Esophagus muscularis mucosa (tissue), 4 donors: ENCODE results near the gene RNFT2.
"Not testable (repeated sequence)": the region's sequence is repeated elsewhere in the genome, so short reads cannot be mapped to it uniquely, and the experiment has no call there.

Source experiments
- CTCF ChIP-seq, 3 experiments: fragments of 200-600 bp in 2 of 3; fragments of 450-650 bp in 1 of 3; sonication (generic) in 2 of 3; IDR thresholded peaks; one replicate each; pipeline ENCODE4 v1.5.1; 2017 to 2019; ENCODE audit warnings: antibody characterized with exemption in 3 of 3, mild to moderate bottlenecking in 2 of 3, moderate library complexity in 1 of 3
- EP300 ChIP-seq: sonication (generic); formaldehyde crosslinking; IDR thresholded peaks from one replicate; pipeline ENCODE4 v1.6.1; 2017; ENCODE audit warnings: antibody characterized with exemption
- POLR2A ChIP-seq: fragments of 450-650 bp; IDR thresholded peaks from one replicate; pipeline ENCODE4 v1.6.1; 2017; ENCODE audit warnings: antibody characterized with exemption, moderate library complexity, mild to moderate bottlenecking, low read depth
- POLR2AphosphoS5 ChIP-seq, 2 donors: sonication (generic); formaldehyde crosslinking; IDR thresholded peaks; one replicate each; pipeline ENCODE4 v1.6.1; 2017; ENCODE audit warnings: antibody characterized with exemption in 2 of 2

- TF ChIP-seq CTCF (IDR thresholded peaks at IDR 0.05); POLR2AphosphoS5 (IDR thresholded peaks at IDR 0.05); POLR2A; EP300: not testable (repeated sequence)
Observed at GRCh38 chr12:116754783-116755182, 16.7 kb downstream of the RNFT2 start.
